ENCODE measurements around the gene ZNRF1. TPM values are rescaled to one million over a fixed set of nuclear protein-coding genes. Genes with fewer than 3 reads are reported as not detected.

ZNRF1 gene
- total RNA-seq, 1 experiment from 2014 or later, result 48.2 TPM

DNA sequence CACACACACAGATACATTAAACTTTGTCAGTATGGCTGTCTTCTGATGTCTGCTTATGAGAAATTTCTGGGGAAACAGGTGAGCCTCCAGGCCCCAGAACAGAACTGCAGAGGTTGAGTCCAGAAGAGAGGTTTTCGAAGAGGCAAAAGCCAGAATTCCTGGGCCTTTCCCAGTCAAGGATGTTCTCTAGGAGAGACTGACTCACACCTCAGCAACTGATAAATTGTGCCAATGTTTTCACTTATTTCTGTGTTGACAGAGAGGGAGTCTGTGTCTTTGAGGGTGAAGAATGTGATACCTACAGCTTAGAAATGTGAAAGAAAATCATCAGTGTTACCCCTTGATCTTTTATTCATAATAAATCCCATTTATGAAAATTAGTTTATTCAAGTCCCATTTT lies 87.5 kb downstream of the ZNRF1 start:
- intact Hi-C loops (cut with micrococcal nuclease), result no loop called here

GRCh38 chr16:75086688-75087374 lies 88.0 kb downstream of the ZNRF1 start:
- Histone ChIP-seq H3K9me2 (ENCODE audit: insufficient read depth) (no peaks in the 10 kb centered on the region), H2AFZ (ENCODE audit: low read depth, low read length, poor library complexity, severe bottlenecking) (no peak overlapping the region), H3K9ac (ENCODE audit: low read length) (no peak overlapping the region), H4K20me1 (ENCODE audit: insufficient read depth) (no peaks in the 10 kb centered on the region), H3K4me3 (replicated peaks in 1 of 2; ENCODE audit: low read depth in 1 of 2, low read length in 2 of 2) (no peak overlapping the region), H3K4me1 (ENCODE audit: control insufficient read depth in 1 of 2, insufficient read depth in 2 of 2, low read length in 2 of 2) (peaks cover 35 to 52% of the 10 kb centered on the region in 2 experiments), H3K9me3 (ENCODE audit: control insufficient read depth in 1 of 2, insufficient read depth in 1 of 2, low read depth in 1 of 2, low read length in 2 of 2) (no peaks in the 10 kb centered on the region), H3K4me2 (ENCODE audit: low read length) (no peak overlapping the region), H3K27ac (ENCODE audit: low read depth, low read length) (no peak overlapping the region), H3K27me3 (ENCODE audit: insufficient read depth, low read length) (no peaks in the 10 kb centered on the region), H3K79me2 (ENCODE audit: insufficient read depth, low read length) (peaks cover 37% of the 10 kb centered on the region), H3K36me3 (ENCODE audit: control insufficient read depth in 1 of 2, insufficient read depth in 2 of 2, low read length in 2 of 2) (no peaks in the 10 kb centered on the region)
- DNase-seq (ENCODE audit: low read depth, low spot score) (no peak), ATAC-seq (no peak)
- CTCF ChIA-PET, result interaction anchor here (1.9 kb wide), 1 partner anchor 24 kb away, joined by 5 read pairs; no protein-coding TSS in a partner anchor
- RAD21 ChIA-PET (ENCODE audit: low non-redundant PET in 1 of 2, low total read pairs in 2 of 2, uncharacterized antibody in 2 of 2, unreplicated experiment in 2 of 2), result interaction anchor here in 1 of 2 experiments (0.7 kb wide), 1 partner anchor 19 kb away, joined by 4 read pairs; no protein-coding TSS in a partner anchor
- no TSS peak for BruUV-seq (replicated peaks)
- intact Hi-C loops (cut with micrococcal nuclease), result no loop called here
- POLR2A ChIA-PET, result no interaction called here
- TF ChIP-seq ZBTB33 (IDR thresholded peaks at IDR 0.05; ENCODE audit: extremely low read depth, insufficient replicate concordance, low read length) (no peak), POLR2A (IDR thresholded peaks at IDR 0.05; ENCODE audit: borderline replicate concordance, extremely low read depth, insufficient read depth, insufficient read length) (no peak), TCF7L2 (IDR thresholded peaks at IDR 0.05; ENCODE audit: borderline replicate concordance, extremely low read depth, insufficient read depth, insufficient read length) (no peak), EGR1 (IDR thresholded peaks at IDR 0.05; ENCODE audit: low read depth) (no peak), ZFX (IDR thresholded peaks at IDR 0.05) (no peak), ATF3 (IDR thresholded peaks at IDR 0.05) (no peak), EZH2phosphoT487 (IDR thresholded peaks at IDR 0.05; ENCODE audit: borderline replicate concordance) (no peak), YY1 (IDR thresholded peaks at IDR 0.05; ENCODE audit: extremely low read depth, insufficient replicate concordance, low read depth, low read length) (no peak), SRF (IDR thresholded peaks at IDR 0.05; ENCODE audit: low read depth) (no peak), CEBPB (IDR thresholded peaks at IDR 0.05; ENCODE audit: low read depth) (no peak), SIN3A (IDR thresholded peaks at IDR 0.05; ENCODE audit: low read depth) (no peak)
- TF ChIP-seq, protein P1, sequence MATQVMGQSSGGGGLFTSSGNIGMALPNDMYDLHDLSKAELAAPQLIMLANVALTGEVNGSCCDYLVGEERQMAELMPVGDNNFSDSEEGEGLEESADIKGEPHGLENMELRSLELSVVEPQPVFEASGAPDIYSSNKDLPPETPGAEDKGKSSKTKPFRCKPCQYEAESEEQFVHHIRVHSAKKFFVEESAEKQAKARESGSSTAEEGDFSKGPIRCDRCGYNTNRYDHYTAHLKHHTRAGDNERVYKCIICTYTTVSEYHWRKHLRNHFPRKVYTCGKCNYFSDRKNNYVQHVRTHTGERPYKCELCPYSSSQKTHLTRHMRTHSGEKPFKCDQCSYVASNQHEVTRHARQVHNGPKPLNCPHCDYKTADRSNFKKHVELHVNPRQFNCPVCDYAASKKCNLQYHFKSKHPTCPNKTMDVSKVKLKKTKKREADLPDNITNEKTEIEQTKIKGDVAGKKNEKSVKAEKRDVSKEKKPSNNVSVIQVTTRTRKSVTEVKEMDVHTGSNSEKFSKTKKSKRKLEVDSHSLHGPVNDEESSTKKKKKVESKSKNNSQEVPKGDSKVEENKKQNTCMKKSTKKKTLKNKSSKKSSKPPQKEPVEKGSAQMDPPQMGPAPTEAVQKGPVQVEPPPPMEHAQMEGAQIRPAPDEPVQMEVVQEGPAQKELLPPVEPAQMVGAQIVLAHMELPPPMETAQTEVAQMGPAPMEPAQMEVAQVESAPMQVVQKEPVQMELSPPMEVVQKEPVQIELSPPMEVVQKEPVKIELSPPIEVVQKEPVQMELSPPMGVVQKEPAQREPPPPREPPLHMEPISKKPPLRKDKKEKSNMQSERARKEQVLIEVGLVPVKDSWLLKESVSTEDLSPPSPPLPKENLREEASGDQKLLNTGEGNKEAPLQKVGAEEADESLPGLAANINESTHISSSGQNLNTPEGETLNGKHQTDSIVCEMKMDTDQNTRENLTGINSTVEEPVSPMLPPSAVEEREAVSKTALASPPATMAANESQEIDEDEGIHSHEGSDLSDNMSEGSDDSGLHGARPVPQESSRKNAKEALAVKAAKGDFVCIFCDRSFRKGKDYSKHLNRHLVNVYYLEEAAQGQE (IDR thresholded peaks at IDR 0.05; ENCODE audit: low read depth), result no peak

More for the DNA sequence above, 87.5 kb downstream of the ZNRF1 start:
- TF ChIP-seq EZH2 (IDR thresholded peaks at IDR 0.05) (no peak), ATF3 (IDR thresholded peaks at IDR 0.05) (no peak)
- Histone ChIP-seq H3K36me3 (ENCODE audit: control insufficient read depth in 1 of 2, insufficient read depth in 2 of 2, low read length in 2 of 2) (no peaks in the 10 kb centered on the region), H3K9me2 (ENCODE audit: insufficient read depth) (no peaks in the 10 kb centered on the region), H2AFZ (ENCODE audit: low read depth, low read length, poor library complexity, severe bottlenecking) (no peak overlapping the region), H3K4me1 (ENCODE audit: control insufficient read depth in 1 of 2, insufficient read depth in 2 of 2, low read length in 2 of 2) (peaks cover 29 to 47% of the 10 kb centered on the region in 2 experiments), H3K27ac (ENCODE audit: low read depth, low read length) (no peak overlapping the region), H4K20me1 (ENCODE audit: insufficient read depth) (no peaks in the 10 kb centered on the region), H3K9me3 (ENCODE audit: control insufficient read depth in 1 of 2, insufficient read depth in 1 of 2, low read depth in 1 of 2, low read length in 2 of 2) (no peaks in the 10 kb centered on the region), H3K4me3 (replicated peaks in 1 of 2; ENCODE audit: low read depth in 1 of 2, low read length in 2 of 2) (no peak overlapping the region), H3K79me2 (ENCODE audit: insufficient read depth, low read length) (peaks cover 42% of the 10 kb centered on the region), H3K4me2 (ENCODE audit: low read length) (no peak overlapping the region), H3K9ac (ENCODE audit: low read length) (no peak overlapping the region), H3K27me3 (ENCODE audit: insufficient read depth, low read length) (no peaks in the 10 kb centered on the region)
- ChIA-PET RAD21 (ENCODE audit: low non-redundant PET in 1 of 2, low total read pairs in 2 of 2, uncharacterized antibody in 2 of 2, unreplicated experiment in 2 of 2) (interaction anchor here in 1 of 2 experiments (0.7 kb wide), 1 partner anchor 20 kb away, joined by 4 read pairs; no protein-coding TSS in a partner anchor), CTCF (no interaction called here), POLR2A (no interaction called here)
- DNase-seq (ENCODE audit: low read depth, low spot score) (no peak), ATAC-seq (no peak)
- no TSS peak for BruUV-seq (replicated peaks)
